Measurements from ENCODE around the gene ZBTB39. TPM values are rescaled to one million over a fixed set of nuclear protein-coding genes. Genes with fewer than 3 reads are reported as not detected.

ZBTB39 gene
- total and polyA plus RNA-seq, 4 donors = 1.8 to 9.9 (median 3.0) TPM

- no peaks in the 10 kb centered on the region for H3K36me3 ChIP-seq (ENCODE audit: control insufficient read depth in 4 of 4, insufficient read depth in 3 of 4, low read depth in 1 of 4, low read length in 3 of 4)
- no peaks in the 10 kb centered on the region for H3K27me3 ChIP-seq (ENCODE audit: control insufficient read depth in 4 of 4, insufficient read depth in 4 of 4, low read length in 3 of 4)
- no peak for DNase-seq (ENCODE audit: low spot score)
- H3K9ac ChIP-seq (ENCODE audit: low read depth in 1 of 2, low read length in 2 of 2) = no peak overlapping the region
- no peak overlapping the region for H3K4me3 ChIP-seq (ENCODE audit: low read depth in 1 of 3, low read length in 3 of 3)
- WGBS = 80% methylated on average over 10 of the region's 10 CpGs
- H3K9me3 ChIP-seq (ENCODE audit: control insufficient read depth in 4 of 4, low read length in 3 of 4) = no peaks in the 10 kb centered on the region
- no peak overlapping the region for H3K27ac ChIP-seq (ENCODE audit: low read depth in 1 of 2, low read length in 2 of 2)
- H3K4me1 ChIP-seq (ENCODE audit: control insufficient read depth in 4 of 4, insufficient read depth in 4 of 4, low read length in 3 of 4) = no peaks in the 10 kb centered on the region
- TF ChIP-seq MAX (IDR thresholded peaks at IDR 0.05) = no peak
- TF ChIP-seq HNF4G (IDR thresholded peaks at IDR 0.05) = no peak
- no peak for TF ChIP-seq EGR1 (IDR thresholded peaks at IDR 0.05; ENCODE audit: low read depth in 2 of 2)
- no peak for TF ChIP-seq RAD21 (IDR thresholded peaks at IDR 0.05)
- no peak for TF ChIP-seq FOXA1 (IDR thresholded peaks at IDR 0.05)
- TF ChIP-seq ATF3 (IDR thresholded peaks at IDR 0.05) = no peak
- TF ChIP-seq SP1 (IDR thresholded peaks at IDR 0.05) = no peak
- no peak for TF ChIP-seq RXRA (IDR thresholded peaks at IDR 0.05)
- no peak for TF ChIP-seq TAF1 (conservative IDR thresholded peaks at IDR 0.05)
- no peak for TF ChIP-seq REST (IDR thresholded peaks at IDR 0.05)
- no peak for TF ChIP-seq CTCF (IDR thresholded peaks at IDR 0.05; ENCODE audit: low read depth, low read length, missing input control)
Measured at GRCh38 chr12:57046947-57047890, 40.9 kb upstream of the ZBTB39 start.

GRCh38 chr12:57046086-57046791 is 39.9 kb upstream of the ZBTB39 start:
- no peak overlapping the region for H3K4me3 ChIP-seq (ENCODE audit: low read depth in 1 of 3, low read length in 3 of 3)
- no peaks in the 10 kb centered on the region for H3K36me3 ChIP-seq (ENCODE audit: control insufficient read depth in 4 of 4, insufficient read depth in 3 of 4, low read depth in 1 of 4, low read length in 3 of 4)
- 71% methylated on average over 6 of the region's 6 CpGs for WGBS
- TF ChIP-seq FOXA1 (IDR thresholded peaks at IDR 0.05) (no peak), MAX (IDR thresholded peaks at IDR 0.05) (no peak), FOXA2 (IDR thresholded peaks at IDR 0.05) (no peak), YY1 (IDR thresholded peaks at IDR 0.05) (no peak), REST (IDR thresholded peaks at IDR 0.05) (no peak), HNF4G (IDR thresholded peaks at IDR 0.05) (no peak), SP1 (IDR thresholded peaks at IDR 0.05) (no peak), TAF1 (conservative IDR thresholded peaks at IDR 0.05) (no peak), JUND (IDR thresholded peaks at IDR 0.05) (no peak), ZBTB33 (IDR thresholded peaks at IDR 0.05) (no peak), EGR1 (IDR thresholded peaks at IDR 0.05; ENCODE audit: low read depth in 2 of 2) (no peak), NR2F2 (IDR thresholded peaks at IDR 0.05) (no peak)

More at GRCh38 chr12:57046086-57046791, 39.9 kb upstream of the ZBTB39 start:
- H3K4me1 ChIP-seq (ENCODE audit: control insufficient read depth in 4 of 4, insufficient read depth in 4 of 4, low read length in 3 of 4) = no peaks in the 10 kb centered on the region
- H3K27ac ChIP-seq (ENCODE audit: low read depth in 1 of 2, low read length in 2 of 2) = no peak overlapping the region
- H3K9me3 ChIP-seq (ENCODE audit: control insufficient read depth in 4 of 4, low read length in 3 of 4) = no peaks in the 10 kb centered on the region
- no peaks in the 10 kb centered on the region for H3K27me3 ChIP-seq (ENCODE audit: control insufficient read depth in 4 of 4, insufficient read depth in 4 of 4, low read length in 3 of 4)
- no peak overlapping the region for H3K9ac ChIP-seq (ENCODE audit: low read depth in 1 of 2, low read length in 2 of 2)
- DNase-seq (ENCODE audit: low spot score) = no peak
